GM19023 (cell line): ENCODE results near the gene PIK3R1.

Experiments used
- ATAC-seq: cut with Tn5 transposase; IDR thresholded peaks from one replicate; pipeline ENCODE4 v1.9.1; 2021; ENCODE audit warnings: mild to moderate bottlenecking, moderate library complexity; ENCODE audit not compliant: unreplicated experiment

Gene PIK3R1

GRCh38 chr5:68347536-68347935 is 132.0 kb downstream of the PIK3R1 start:
- ATAC-seq, result no peak

- no peak for ATAC-seq
Observed at GRCh38 chr5:68348447-68349222, 133.1 kb downstream of the PIK3R1 start.

- ATAC-seq, result no peak
Observed at GRCh38 chr5:68350176-68350575, 134.6 kb downstream of the PIK3R1 start.
